H1 (cell line): ENCODE results near the gene ARHGEF12. TPM values are rescaled to one million over a fixed set of nuclear protein-coding genes. Genes with fewer than 3 reads are reported as not detected.

ENCODE experiments used
- CTCF ChIA-PET: fragments of 300-600 bp; sonication (Branson Sonifier 250); formaldehyde crosslinking; loops from one replicate; lab custom pipeline; 2021; ENCODE audit not compliant: partially characterized antibody; lab: Charles Lee
- POLR2A ChIA-PET: fragments of 300-600 bp; sonication (Branson Sonifier 250); formaldehyde crosslinking; loops from one replicate; lab custom pipeline; 2021; ENCODE audit warnings: inconsistent platforms; ENCODE audit not compliant: partially characterized antibody; lab: Charles Lee
- DNase-seq, 2 experiments: peaks; one replicate each; pipeline versions ENCODE4 v3.0.0 to v3.0.0-alpha.2; 2010 to 2022; ENCODE audit warnings: low spot score in 2 of 2, low read depth in 1 of 2, mixed read lengths in 1 of 2
- FAIRE-seq: peaks from 2 replicates; lab custom pipeline; 2011; peaks lifted over from hg19 to GRCh38; lab: Jason Lieb, UNC
- H2AFZ ChIP-seq: 2 replicates; pipeline ENCODE4 v1.8.1; 2012; ENCODE audit warnings: low read length, inconsistent platforms
- H2AK5ac ChIP-seq: 2 replicates; pipeline ENCODE4 v1.6.1; 2013; ENCODE audit warnings: low read depth, low read length
- H2BK120ac ChIP-seq: replicated peaks from 2 replicates; pipeline ENCODE3; 2013; ENCODE audit warnings: low read depth, low read length, inconsistent platforms
- H2BK12ac ChIP-seq: 2 replicates; pipeline ENCODE4 v1.6.1; 2013; ENCODE audit warnings: low read depth, low read length
- H2BK15ac ChIP-seq: 2 replicates; pipeline ENCODE4 v1.6.1; 2013; ENCODE audit warnings: low read length
- H2BK20ac ChIP-seq: 2 replicates; pipeline ENCODE4 v1.6.1; 2013; ENCODE audit warnings: low read length
- H2BK5ac ChIP-seq: 2 replicates; pipeline ENCODE4 v1.6.1; 2013; ENCODE audit warnings: low read depth, low read length
- H3K14ac ChIP-seq: 2 replicates; pipeline ENCODE4 v1.6.1; 2013; ENCODE audit warnings: inconsistent platforms; ENCODE audit not compliant: insufficient read length
- H3K18ac ChIP-seq: 2 replicates; pipeline ENCODE4 v1.6.1; 2013; ENCODE audit warnings: low read length; ENCODE audit errors: extremely low read depth
- H3K23ac ChIP-seq: 2 replicates; pipeline ENCODE4 v1.6.1; 2013; ENCODE audit warnings: inconsistent platforms; ENCODE audit not compliant: insufficient read length
- H3K23me2 ChIP-seq: 2 replicates; pipeline ENCODE4 v1.6.1; 2013; ENCODE audit warnings: low read depth, low read length
- H3K27ac ChIP-seq: 2 replicates; pipeline ENCODE4 v1.6.1; 2011; ENCODE audit warnings: low read depth, low read length, inconsistent platforms
- H3K27me3 ChIP-seq, 4 experiments: replicated peaks in 1 of 4; 1 replicate in 1 of 4; 2 replicates in 3 of 4; pipeline versions ENCODE4 v1.6.1 to v1.8.1; 2011 to 2013; ENCODE audit warnings: low read length in 3 of 4, mild to moderate bottlenecking in 3 of 4, inconsistent platforms in 2 of 4, mixed read lengths in 2 of 4, moderate library complexity in 1 of 4; ENCODE audit not compliant: control insufficient read depth in 3 of 4, insufficient read depth in 3 of 4; ENCODE audit errors: extremely low read depth in 1 of 4
- H3K36me3 ChIP-seq, 4 experiments: 2 replicates each; pipeline versions ENCODE4 v1.6.1 to v1.8.1; 2011 to 2013; ENCODE audit warnings: mild to moderate bottlenecking in 4 of 4, low read length in 3 of 4, moderate library complexity in 2 of 4, control low read depth in 1 of 4, inconsistent platforms in 1 of 4; ENCODE audit not compliant: insufficient read depth in 4 of 4, control insufficient read depth in 2 of 4
- H3K4ac ChIP-seq: replicated peaks from 2 replicates; pipeline ENCODE3; 2013; ENCODE audit warnings: low read length, low read depth, mixed read lengths, inconsistent platforms; ENCODE audit not compliant: insufficient read length
- H3K4me1 ChIP-seq, 4 experiments: replicated peaks in 1 of 4; 1 replicate in 1 of 4; 2 replicates in 3 of 4; pipeline versions ENCODE4 v1.6.1 to v1.8.1; 2011 to 2013; ENCODE audit warnings: low read length in 3 of 4, inconsistent platforms in 2 of 4, mixed read lengths in 1 of 4; ENCODE audit not compliant: insufficient read depth in 4 of 4, control insufficient read depth in 3 of 4
- H3K4me2 ChIP-seq, 2 experiments: 2 replicates each; pipeline versions ENCODE4 v1.6.1 to v1.8.1; 2011 to 2013; ENCODE audit warnings: low read depth in 2 of 2, low read length in 2 of 2, control low read depth in 1 of 2, inconsistent platforms in 1 of 2, mild to moderate bottlenecking in 1 of 2; ENCODE audit not compliant: insufficient read depth in 1 of 2
- H3K4me3 ChIP-seq, 4 experiments: fragments of 200-600, 300-600 bp in 1 of 4; sonication (generic), shearing (Covaris generic), sonication (Bioruptor Twin) in 1 of 4; 2 replicates each; pipeline versions ENCODE4 v1.5.1 to v1.8.1; 2011 to 2016; ENCODE audit warnings: low read length in 4 of 4, low read depth in 3 of 4, control low read depth in 2 of 4, inconsistent platforms in 2 of 4, mild to moderate bottlenecking in 2 of 4, mixed read lengths in 1 of 4, moderate library complexity in 1 of 4; ENCODE audit not compliant: insufficient read depth in 2 of 4; ENCODE audit errors: extremely low read depth in 1 of 4
- H3K56ac ChIP-seq: replicated peaks from 2 replicates; pipeline ENCODE3; 2013; ENCODE audit warnings: low read depth, mild to moderate bottlenecking, mixed read lengths, low read length, inconsistent platforms; ENCODE audit not compliant: insufficient read length
- H3K79me1 ChIP-seq: 2 replicates; pipeline ENCODE4 v1.6.1; 2013; ENCODE audit warnings: low read depth, low read length, control low read depth
- H3K79me2 ChIP-seq, 2 experiments: 2 replicates each; pipeline versions ENCODE4 v1.6.1 to v1.8.1; 2012 to 2013; ENCODE audit warnings: low read length in 2 of 2, mild to moderate bottlenecking in 2 of 2, inconsistent platforms in 1 of 2; ENCODE audit not compliant: insufficient read depth in 2 of 2, control insufficient read depth in 1 of 2
- H3K9ac ChIP-seq, 4 experiments: replicated peaks in 1 of 4; 1 replicate in 1 of 4; 2 replicates in 3 of 4; pipeline versions ENCODE4 v1.6.1 to v1.8.1; 2011 to 2013; ENCODE audit warnings: low read depth in 3 of 4, low read length in 3 of 4, control low read depth in 2 of 4, mild to moderate bottlenecking in 2 of 4, moderate library complexity in 2 of 4, inconsistent platforms in 1 of 4; ENCODE audit errors: extremely low read depth in 1 of 4
- H3K9me3 ChIP-seq, 2 experiments: 2 replicates each; pipeline versions ENCODE4 v1.6.1 to v1.8.1; 2012 to 2013; ENCODE audit warnings: mild to moderate bottlenecking in 2 of 2, moderate library complexity in 2 of 2, control low read depth in 1 of 2, inconsistent platforms in 1 of 2, low read depth in 1 of 2, low read length in 1 of 2, mixed read lengths in 1 of 2; ENCODE audit not compliant: insufficient read depth in 2 of 2
- H4K20me1 ChIP-seq, 2 experiments: replicated peaks in 1 of 2; 2 replicates each; pipeline versions ENCODE3 to v1.8.1; 2011 to 2013; ENCODE audit warnings: inconsistent platforms in 2 of 2, low read length in 2 of 2, mild to moderate bottlenecking in 1 of 2; ENCODE audit not compliant: insufficient read depth in 2 of 2, control insufficient read depth in 1 of 2
- H4K5ac ChIP-seq: 2 replicates; pipeline ENCODE4 v1.6.1; 2013; ENCODE audit warnings: low read length, low read depth, mixed read lengths, inconsistent platforms; ENCODE audit not compliant: insufficient read length
- H4K8ac ChIP-seq: 2 replicates; pipeline ENCODE4 v1.8.0; 2013; ENCODE audit warnings: mild to moderate bottlenecking, moderate library complexity, low read length, inconsistent platforms; ENCODE audit not compliant: insufficient read depth; ENCODE audit errors: extremely low read depth
- H4K91ac ChIP-seq: replicated peaks from 2 replicates; pipeline ENCODE3; 2013; ENCODE audit warnings: low read length, mixed read lengths, inconsistent platforms; ENCODE audit not compliant: insufficient read length
- ASH2L ChIP-seq: fragments of 200-600, 300-600 bp; sonication (generic); IDR thresholded peaks from one replicate; pipeline ENCODE4 v1.7.1; 2017; ENCODE audit warnings: low read length
- BRCA1 ChIP-seq: IDR thresholded peaks from 2 replicates; pipeline ENCODE4 v1.6.1; 2012; ENCODE audit warnings: low read depth, low read length, improper control_type of control experiment
- CEBPB ChIP-seq: IDR thresholded peaks from 2 replicates; pipeline ENCODE4 v1.6.1; 2012; ENCODE audit warnings: low read depth, low read length
- EGR1 ChIP-seq: IDR thresholded peaks from 2 replicates; pipeline ENCODE4 v1.6.1; 2011; ENCODE audit warnings: low read depth, low read length, borderline replicate concordance
- FOSL1 ChIP-seq: IDR thresholded peaks from 2 replicates; pipeline ENCODE4 v1.6.1; 2011; ENCODE audit warnings: mild to moderate bottlenecking, low read depth, low read length, moderate library complexity; ENCODE audit not compliant: insufficient read depth
- GABPA ChIP-seq: IDR thresholded peaks from 2 replicates; pipeline ENCODE4 v1.6.1; 2011; ENCODE audit warnings: mild to moderate bottlenecking, low read length, moderate library complexity, borderline replicate concordance; ENCODE audit not compliant: insufficient read depth
- HDAC6 ChIP-seq: IDR thresholded peaks from one replicate; pipeline ENCODE4 v1.7.1; 2012; ENCODE audit warnings: low read depth, mild to moderate bottlenecking, inconsistent platforms, low read length, moderate library complexity
- KDM1A ChIP-seq: fragments of 200-600, 300-600 bp; sonication (generic); IDR thresholded peaks from 2 replicates; pipeline ENCODE4 v1.7.1; 2016; ENCODE audit warnings: mild to moderate bottlenecking, low read length, borderline replicate concordance
- KDM5A ChIP-seq: fragments of 200-600 bp; IDR thresholded peaks from 2 replicates; pipeline ENCODE4 v1.7.1; 2012; ENCODE audit warnings: mild to moderate bottlenecking, low read length, inconsistent platforms, mixed read lengths
- PHF8 ChIP-seq: fragments of 200-600 bp; sonication (generic); conservative IDR thresholded peaks from 2 replicates; pipeline ENCODE4 v1.7.1; 2012; ENCODE audit warnings: low read depth, mild to moderate bottlenecking, inconsistent platforms, low read length, moderate library complexity
- RBBP5 ChIP-seq: IDR thresholded peaks from 2 replicates; pipeline ENCODE4 v1.7.1; 2012; ENCODE audit warnings: low read depth, mild to moderate bottlenecking, inconsistent platforms, low read length, moderate library complexity, borderline replicate concordance
- TCF12 ChIP-seq: IDR thresholded peaks from 2 replicates; pipeline ENCODE4 v1.6.1; 2011; ENCODE audit warnings: low read depth, mild to moderate bottlenecking, low read length
- WGBS, 2 experiments: shearing (Covaris generic) in 1 of 2; methylation state at CpG; one replicate each; pipeline versions ENCODE4 v1.1.6 to v1.1.7; 2013 to 2015; ENCODE audit warnings: low lambda C conversion rate in 2 of 2, mixed read lengths in 2 of 2, inconsistent platforms in 1 of 2, low coverage in 1 of 2, missing lambda C conversion rate in 1 of 2; ENCODE audit not compliant: insufficient replicate concordance in 2 of 2, insufficient coverage in 1 of 2, insufficient read length in 1 of 2; ENCODE audit errors: extremely low coverage in 1 of 2, missing lambda C conversion rate in 1 of 2; 5-methylcytosine and 5-hydroxymethylcytosine counted together
- polyA plus RNA-seq, 7 experiments: library from polyadenylated mRNA; depleted of rRNA in 3 of 7; stranded (reverse) in 5 of 7; unstranded in 2 of 7; fragments of >200 nt in 5 of 7; fragments of 200-250 nt in 2 of 7; gene quantifications; 1 replicate in 5 of 7; 2 replicates in 1 of 7; 4 replicates in 1 of 7; pipeline versions ENCODE4 v1.2.1 to v1.2.3, GENCODE V29; 2011 to 2013; ENCODE audit warnings: missing spikeins in 2 of 7, mixed read lengths in 2 of 7
- total RNA-seq: library from RNA; stranded (reverse); fragmentation: NEBNext Ultra II Directional; extraction: Animal tissue kit (Norgen Biotek cat#: 25700); gene quantifications from 2 replicates; pipeline ENCODE4 v1.2.1, GENCODE V29; 2021
- TF ChIP-seq, protein P1 (sequence below): IDR thresholded peaks from 2 replicates; pipeline ENCODE4 v1.6.1; 2012; ENCODE audit warnings: low read length, inconsistent platforms

The ARHGEF12 gene
- total and polyA plus RNA-seq, 2 of the 8 experiments (the other 6 are each of a cell fraction or from before 2014, with no cell fraction given), result 5.1 to 33.7 TPM

DNA sequence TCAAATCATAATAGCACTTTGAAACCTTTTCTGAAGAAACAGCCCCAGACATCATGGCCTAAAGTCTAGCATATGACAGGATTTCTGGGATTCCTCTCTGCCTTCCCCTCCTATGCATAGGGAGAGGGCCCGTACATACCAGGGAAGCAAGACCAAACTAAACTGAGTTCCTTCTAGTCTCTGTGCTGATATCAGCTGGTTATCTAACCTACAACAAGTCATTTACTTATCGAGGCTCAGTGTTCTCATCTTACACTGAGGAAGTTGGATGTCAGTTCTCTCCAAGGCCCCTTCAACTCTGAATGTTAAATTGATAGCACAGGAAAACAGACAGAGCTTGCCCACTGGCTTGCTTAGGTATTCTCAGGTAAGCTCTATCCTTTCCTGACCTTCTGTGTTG lies 158.4 kb downstream of the ARHGEF12 start:
- Histone ChIP-seq H2AFZ (no peak overlapping the region), H3K18ac (no peak overlapping the region), H3K23ac (no peak overlapping the region), H2BK5ac (no peak overlapping the region), H2BK20ac (no peak overlapping the region), H2AK5ac (no peak overlapping the region), H4K8ac (no peak overlapping the region), H4K91ac (no peak overlapping the region), H2BK12ac (no peak overlapping the region), H3K4ac (no peak overlapping the region), H4K5ac (no peak overlapping the region), H3K79me1 (no peaks in the 10 kb centered on the region), H2BK120ac (no peak overlapping the region), H2BK15ac (no peak overlapping the region), H3K79me2 (no peaks in the 10 kb centered on the region), H3K27me3 (no peaks in the 10 kb centered on the region), H3K9me3 (no peaks in the 10 kb centered on the region), H3K14ac (no peak overlapping the region), H3K9ac (no peak overlapping the region), H3K56ac (no peak overlapping the region), H3K23me2 (no peaks in the 10 kb centered on the region), H3K27ac (no peak overlapping the region), H3K4me1 (peaks cover 0 to 1% (median 0%) of the 10 kb centered on the region in 4 experiments; a peak in 2 of 7 replicates), H4K20me1 (no peaks in the 10 kb centered on the region), H3K36me3 (no peaks in the 10 kb centered on the region), H3K4me3 (no peak overlapping the region), H3K4me2 (no peak overlapping the region)
- FAIRE-seq (no peak), DNase-seq (no peak)
- POLR2A ChIA-PET, result interaction anchor here (1.4 kb wide), 1 partner anchor 9 kb away, joined by 3 read pairs; no protein-coding TSS in a partner anchor
- WGBS, 2 experiments, result 67% methylated on average over 2 of the region's 2 CpGs; no CpG with 5 or more reads in 1 of the 2 experiments
- CTCF ChIA-PET, result interaction anchor here (0.7 to 1.7 kb wide), 5 partner anchors 8 to 436 kb away, joined by 3 to 8 read pairs (median 4); no protein-coding TSS in a partner anchor
- TF ChIP-seq EGR1 (no peak), KDM1A (no peak), PHF8 (no peak), TCF12 (no peak), CEBPB (no peak), RBBP5 (no peak), HDAC6 (no peak), KDM5A (no peak), BRCA1 (no peak), FOSL1 (no peak), GABPA (no peak), ASH2L (no peak)
- TF ChIP-seq, protein P1, sequence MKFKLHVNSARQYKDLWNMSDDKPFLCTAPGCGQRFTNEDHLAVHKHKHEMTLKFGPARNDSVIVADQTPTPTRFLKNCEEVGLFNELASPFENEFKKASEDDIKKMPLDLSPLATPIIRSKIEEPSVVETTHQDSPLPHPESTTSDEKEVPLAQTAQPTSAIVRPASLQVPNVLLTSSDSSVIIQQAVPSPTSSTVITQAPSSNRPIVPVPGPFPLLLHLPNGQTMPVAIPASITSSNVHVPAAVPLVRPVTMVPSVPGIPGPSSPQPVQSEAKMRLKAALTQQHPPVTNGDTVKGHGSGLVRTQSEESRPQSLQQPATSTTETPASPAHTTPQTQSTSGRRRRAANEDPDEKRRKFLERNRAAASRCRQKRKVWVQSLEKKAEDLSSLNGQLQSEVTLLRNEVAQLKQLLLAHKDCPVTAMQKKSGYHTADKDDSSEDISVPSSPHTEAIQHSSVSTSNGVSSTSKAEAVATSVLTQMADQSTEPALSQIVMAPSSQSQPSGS, result no peak
